Measurements from ENCODE around the gene LY6G6D.

LY6G6D gene

GRCh38 chr6:31721351-31722020, 6.3 kb downstream of the LY6G6D start, which contains the start of gene LY6G6C:
Gene LY6G6C, minus strand, starts transcription at chr6:31721746. Its CDS starts 67 bp downstream, at chr6:31721679.
- no peak for FAIRE-seq

- FAIRE-seq, result no peak
These were observed 7.0 kb downstream of the LY6G6D start for GRCh38 chr6:31722173-31722572.

- no peak for FAIRE-seq
These were observed 8.3 kb downstream of the LY6G6D start, which contains the start of gene MPIG6B for GRCh38 chr6:31723245-31723979. Gene MPIG6B, plus strand, starts transcription at chr6:31723373. Its CDS starts 11 bp downstream, at chr6:31723384.

GRCh38 chr6:31723980-31724691, 9.0 kb downstream of the LY6G6D start:
- no peak for FAIRE-seq

GRCh38 chr6:31725502-31726350, 10.6 kb downstream of the LY6G6D start:
- FAIRE-seq, result no peak

GRCh38 chr6:31727034-31727716, 12.0 kb downstream of the LY6G6D start:
- no peak for FAIRE-seq

- FAIRE-seq, result no peak
These were observed 12.8 kb downstream of the LY6G6D start for GRCh38 chr6:31727717-31728671.

GRCh38 chr6:31728767-31729514, 13.8 kb downstream of the LY6G6D start, which contains the start of gene DDAH2:
Gene DDAH2, minus strand, starts transcription at chr6:31729299. Its CDS starts 138 bp downstream, at chr6:31729161.
- FAIRE-seq, result no peak

GRCh38 chr6:31729515-31729978, 14.4 kb downstream of the LY6G6D start:
- no peak for FAIRE-seq

- no peak for FAIRE-seq
These were observed 15.0 kb downstream of the LY6G6D start for GRCh38 chr6:31729979-31730630.

- FAIRE-seq, result no peak
These were observed 15.5 kb downstream of the LY6G6D start for GRCh38 chr6:31730631-31731086.

GRCh38 chr6:31732029-31732428, 16.9 kb downstream of the LY6G6D start:
- no peak for FAIRE-seq

GRCh38 chr6:31733734-31734133, 18.6 kb downstream of the LY6G6D start:
- no peak for FAIRE-seq

- no peak for FAIRE-seq
These were observed 19.2 kb downstream of the LY6G6D start for GRCh38 chr6:31734247-31734820.

- FAIRE-seq, result no peak
These were observed 19.8 kb downstream of the LY6G6D start for GRCh38 chr6:31734821-31735406.

- FAIRE-seq, result no peak
These were observed 21.0 kb downstream of the LY6G6D start, which contains the start of gene CLIC1 for GRCh38 chr6:31736021-31736767. Gene CLIC1, minus strand, starts transcription at chr6:31736530. Its CDS starts 230 bp downstream, at chr6:31736300.

GRCh38 chr6:31736768-31737314, 21.7 kb downstream of the LY6G6D start:
- no peak for FAIRE-seq
